GM18520 (cell line): ENCODE measurements around the gene EVI2B.
"Not testable (repeated sequence)": the region's sequence is repeated elsewhere in the genome, so short reads cannot be mapped to it uniquely, and the experiment has no call there.

ENCODE experiments used
- ATAC-seq: cut with Tn5 transposase; IDR thresholded peaks from one replicate; pipeline ENCODE4 v1.9.1; 2021; ENCODE audit not compliant: unreplicated experiment

EVI2B gene, protein sequence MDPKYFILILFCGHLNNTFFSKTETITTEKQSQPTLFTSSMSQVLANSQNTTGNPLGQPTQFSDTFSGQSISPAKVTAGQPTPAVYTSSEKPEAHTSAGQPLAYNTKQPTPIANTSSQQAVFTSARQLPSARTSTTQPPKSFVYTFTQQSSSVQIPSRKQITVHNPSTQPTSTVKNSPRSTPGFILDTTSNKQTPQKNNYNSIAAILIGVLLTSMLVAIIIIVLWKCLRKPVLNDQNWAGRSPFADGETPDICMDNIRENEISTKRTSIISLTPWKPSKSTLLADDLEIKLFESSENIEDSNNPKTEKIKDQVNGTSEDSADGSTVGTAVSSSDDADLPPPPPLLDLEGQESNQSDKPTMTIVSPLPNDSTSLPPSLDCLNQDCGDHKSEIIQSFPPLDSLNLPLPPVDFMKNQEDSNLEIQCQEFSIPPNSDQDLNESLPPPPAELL

DNA sequence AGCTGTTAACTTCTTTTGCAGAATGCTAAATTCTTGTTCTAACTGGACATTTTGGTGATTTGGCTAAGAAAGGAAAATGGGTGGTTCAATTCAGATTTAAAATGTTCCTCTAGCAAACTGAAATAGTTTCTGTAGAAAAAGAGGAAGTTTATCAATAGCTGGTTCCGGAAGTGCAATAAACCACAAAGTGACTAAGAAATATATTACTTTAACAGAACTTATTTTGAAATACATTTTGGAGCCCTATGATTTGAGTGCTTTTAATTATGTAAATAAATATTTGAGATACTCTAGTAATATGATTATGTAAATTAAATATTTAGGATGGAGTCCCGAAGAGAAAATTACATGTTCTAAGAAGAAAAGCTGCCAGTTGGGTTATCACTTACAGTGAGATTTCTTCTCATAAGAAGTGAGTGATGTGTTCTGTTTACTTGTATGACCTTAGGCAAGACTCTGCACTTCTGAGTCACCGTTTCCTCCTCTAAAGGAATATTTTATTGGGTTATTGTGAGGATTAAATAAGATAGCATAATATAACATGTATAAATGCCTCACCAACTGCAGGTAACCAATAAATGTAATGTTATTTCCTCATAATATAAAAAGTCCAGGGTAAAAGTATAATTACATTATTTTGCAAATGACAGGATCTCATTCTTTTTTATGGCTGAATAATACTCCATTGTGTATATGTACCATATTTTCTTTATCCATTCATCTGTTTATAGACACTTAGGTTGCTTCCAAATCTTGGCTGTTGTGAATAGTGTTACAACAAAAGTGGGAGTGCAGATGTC, at the start of gene EVI2B:
Gene EVI2B (minus strand): TSS at position 73 of the 800 bp plus-strand sequence. CDS start 8,445 bp downstream, outside the sequence.
- no peak for ATAC-seq

DNA sequence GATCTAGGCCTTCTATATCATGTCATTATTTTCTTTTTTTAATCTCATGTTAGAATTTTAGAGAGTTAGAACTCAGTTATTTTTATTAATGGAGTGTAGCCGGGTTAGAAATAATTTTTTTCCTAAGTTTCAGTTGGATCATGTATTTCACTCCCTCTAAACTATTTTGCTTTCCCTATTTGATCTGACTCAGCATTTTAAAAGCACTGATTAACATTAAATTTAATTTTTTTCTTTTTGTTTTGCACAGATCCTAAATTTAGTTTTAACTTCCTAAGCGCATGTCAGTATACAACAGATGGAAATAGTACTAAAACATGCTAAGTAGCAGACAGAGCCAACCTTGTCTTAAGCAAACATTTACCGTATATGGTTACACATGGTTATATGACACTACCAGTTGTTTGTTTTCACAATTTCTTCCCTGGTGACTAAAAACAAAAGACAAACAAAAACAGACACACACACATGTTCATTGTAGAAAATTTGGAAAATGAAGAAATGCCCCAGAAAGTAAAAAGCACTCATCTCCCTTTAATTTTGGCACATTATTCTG, 44.1 kb upstream of the EVI2B start:
- ATAC-seq, result no peak

DNA sequence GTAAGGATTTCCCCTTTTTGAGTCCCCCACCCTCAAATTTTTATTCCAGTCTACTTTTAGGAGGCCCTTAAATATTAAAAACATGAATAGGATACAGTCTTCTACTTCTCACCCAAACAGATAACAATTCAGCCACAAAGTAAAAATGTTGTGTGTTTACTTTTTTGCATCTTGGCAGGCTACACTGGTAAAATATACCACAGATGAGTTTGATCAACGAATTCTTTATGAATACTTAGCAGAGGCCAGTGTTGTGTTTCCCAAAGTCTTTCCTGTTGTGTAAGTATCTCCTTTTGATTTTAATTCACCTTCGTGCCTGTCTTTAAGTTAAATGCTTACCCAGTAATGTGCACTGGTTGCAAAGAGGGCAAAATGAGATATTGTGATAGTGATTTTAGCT, 43.2 kb upstream of the EVI2B start:
- no peak for ATAC-seq

DNA sequence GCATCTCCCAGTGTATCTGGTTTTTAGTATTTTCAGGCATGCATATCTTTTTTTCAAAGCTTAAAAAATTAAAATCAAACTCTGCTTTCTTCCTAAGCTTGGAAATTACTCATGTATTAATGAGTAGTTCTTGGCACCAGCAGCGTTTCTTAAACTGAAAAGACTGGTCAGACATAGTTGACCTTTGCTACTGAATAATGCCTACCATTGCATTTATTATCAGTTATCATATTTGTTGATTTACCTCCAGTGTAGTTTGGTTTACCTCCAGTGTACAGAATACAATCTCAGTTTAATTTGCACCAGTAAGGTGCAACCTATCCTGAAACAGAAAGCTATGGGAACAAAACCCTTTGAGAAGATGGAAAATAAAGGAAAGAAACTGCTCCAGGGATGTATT, 42.1 kb upstream of the EVI2B start:
- ATAC-seq, result no peak

DNA sequence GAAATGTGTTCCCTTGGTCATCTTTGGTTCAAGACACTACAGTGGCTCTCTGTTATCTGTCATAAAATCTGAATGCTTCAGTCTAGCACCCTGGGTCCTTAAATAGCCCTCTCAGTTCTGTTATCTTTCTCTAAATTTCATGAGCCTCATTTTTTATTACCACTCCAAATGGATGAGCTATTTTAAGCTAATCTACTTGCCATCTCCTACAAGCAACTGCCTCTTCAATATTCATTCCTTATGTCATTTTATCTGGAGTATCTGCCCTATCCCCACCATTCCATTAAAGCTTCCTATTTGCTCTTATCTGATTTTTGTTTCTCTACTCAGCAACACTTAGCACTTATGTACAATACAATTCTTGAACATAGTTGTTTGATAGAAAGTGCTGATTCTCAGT, 35.6 kb upstream of the EVI2B start:
- no peak for ATAC-seq

DNA sequence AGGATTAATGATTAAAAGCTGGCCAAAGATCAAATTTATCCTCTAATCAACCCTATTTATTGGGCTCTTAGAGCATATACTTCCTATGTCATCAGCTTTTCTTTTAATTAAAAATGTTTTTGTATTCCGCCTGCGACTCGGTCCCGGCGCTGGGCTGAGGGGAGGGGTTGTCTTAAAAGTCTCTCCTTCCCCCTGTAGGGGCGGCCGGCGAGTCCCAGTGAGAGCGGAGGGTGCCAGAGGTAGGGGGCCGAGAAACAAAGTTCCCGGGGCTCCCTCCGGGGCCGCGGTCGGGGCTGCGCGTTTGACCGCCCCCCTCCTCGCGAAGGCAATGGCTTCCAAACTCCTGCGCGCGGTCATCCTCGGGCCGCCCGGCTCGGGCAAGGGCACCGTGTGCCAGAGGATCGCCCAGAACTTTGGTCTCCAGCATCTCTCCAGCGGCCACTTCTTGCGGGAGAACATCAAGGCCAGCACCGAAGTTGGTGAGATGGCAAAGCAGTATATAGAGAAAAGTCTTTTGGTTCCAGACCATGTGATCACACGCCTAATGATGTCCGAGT, 31.4 kb upstream of the EVI2B start:
- not testable (repeated sequence) for ATAC-seq

DNA sequence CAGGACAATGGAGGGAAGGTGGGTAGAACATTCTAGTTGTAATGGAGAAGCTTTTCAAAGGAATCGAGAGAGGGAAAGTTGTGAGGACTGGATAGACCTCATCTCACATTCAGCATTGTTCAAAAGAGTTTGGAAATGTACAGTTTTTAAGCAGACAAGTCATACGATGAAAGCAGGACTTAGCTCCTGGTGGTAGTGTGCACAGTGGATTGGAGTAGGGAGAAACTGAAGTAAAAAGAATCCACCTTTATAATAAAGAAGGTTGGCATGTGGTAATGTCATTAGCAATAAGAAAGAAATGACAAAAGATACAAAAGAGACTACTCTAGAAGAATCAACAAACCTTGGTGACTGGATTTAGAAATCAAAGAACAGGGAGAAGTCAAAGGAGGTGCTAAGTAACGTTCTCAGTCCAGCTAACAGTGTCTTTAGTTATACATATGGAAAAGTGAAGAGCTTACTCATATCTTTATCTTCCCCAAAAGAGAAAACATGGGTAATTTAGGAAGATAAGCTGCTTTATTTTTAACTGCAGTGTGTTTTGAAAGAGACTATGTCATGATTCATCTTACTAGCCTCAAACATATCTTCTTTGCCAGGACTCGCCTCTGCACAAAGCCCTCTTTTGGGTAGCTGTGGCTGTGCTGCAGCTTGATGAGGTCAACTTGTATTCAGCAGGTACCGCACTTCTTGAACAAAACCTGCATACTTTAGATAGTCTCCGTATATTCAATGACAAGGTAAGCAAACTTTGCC, 26.2 kb upstream of the EVI2B start:
- ATAC-seq, result no peak

DNA sequence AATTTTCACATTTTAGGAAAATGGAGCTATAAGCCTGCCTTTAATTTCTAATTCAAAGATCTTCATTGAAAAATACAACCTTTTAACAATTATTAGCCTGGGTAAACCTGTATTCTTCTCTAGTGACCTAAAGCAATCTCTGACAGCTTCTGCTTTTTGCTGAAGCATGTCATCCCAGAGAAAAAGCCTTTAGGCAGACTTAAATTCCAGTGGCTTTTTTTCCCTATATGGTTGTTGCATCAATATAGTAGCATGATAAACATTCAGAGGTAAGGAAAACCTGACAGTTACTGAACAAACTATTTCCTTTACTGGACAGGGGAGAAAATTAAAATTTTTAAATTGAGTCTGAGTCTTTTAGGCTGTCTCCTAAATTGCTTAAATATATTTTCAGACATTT, 15.4 kb upstream of the EVI2B start:
- ATAC-seq, result no peak

DNA sequence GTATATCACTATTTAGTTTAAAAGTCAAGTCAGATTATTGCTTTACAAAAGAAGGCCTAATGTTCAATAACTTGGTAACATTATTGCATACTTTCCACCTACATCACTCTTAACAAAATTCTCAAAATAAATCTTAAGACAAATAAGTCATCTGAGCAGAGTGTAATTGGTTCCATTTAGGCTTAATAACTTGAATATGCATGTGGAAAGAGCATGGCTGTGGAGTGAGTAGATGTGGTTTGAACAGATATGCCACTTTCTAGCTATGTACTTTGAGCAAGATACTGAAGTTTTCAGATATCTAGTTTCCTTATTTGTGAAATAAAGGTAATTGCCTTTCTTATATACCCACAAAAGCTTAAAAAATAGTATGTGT, 14.3 kb upstream of the EVI2B start:
- ATAC-seq, result no peak

DNA sequence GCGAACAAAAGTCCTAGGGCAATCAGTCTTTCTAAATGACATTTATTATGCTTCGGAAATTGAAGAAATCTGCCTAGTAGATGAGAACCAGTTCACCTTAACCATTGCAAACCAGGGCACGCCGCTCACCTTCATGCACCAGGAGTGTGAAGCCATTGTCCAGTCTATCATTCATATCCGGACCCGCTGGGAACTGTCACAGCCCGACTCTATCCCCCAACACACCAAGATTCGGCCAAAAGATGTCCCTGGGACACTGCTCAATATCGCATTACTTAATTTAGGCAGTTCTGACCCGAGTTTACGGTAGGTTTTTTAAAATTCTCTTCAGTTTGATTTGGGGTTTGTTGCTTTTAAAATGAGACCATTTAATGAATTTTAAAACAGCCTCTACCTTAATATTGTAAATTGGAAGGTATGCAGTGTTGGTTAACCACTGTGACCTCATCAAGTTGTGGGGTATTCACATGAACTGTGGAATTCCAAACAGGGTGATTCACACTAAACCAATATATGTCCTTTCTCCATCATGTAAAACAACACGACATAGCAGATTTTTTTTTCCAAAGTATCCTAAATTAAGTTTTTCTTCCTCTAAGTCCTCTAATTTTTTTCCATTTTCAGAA, 13.8 kb upstream of the EVI2B start:
- ATAC-seq, result no peak

DNA sequence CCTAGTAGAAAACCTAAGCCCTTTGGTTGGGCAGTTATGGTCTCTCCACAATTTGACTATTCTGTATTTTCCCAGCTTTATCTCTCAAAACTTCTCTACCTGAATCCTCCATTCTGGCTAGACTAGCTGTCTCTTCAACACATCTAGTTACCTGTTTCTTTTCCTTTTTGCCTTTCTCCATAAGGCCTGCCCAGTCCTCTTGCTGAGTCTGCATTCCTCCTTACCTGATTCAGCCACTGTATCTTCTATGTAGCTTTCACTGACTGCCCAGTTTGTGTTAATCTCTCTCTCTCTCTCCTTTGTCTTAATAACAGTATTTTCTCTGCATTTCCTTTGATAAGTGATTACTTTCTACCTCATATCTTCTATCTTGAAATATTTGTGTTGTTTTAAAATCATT, 9.7 kb upstream of the EVI2B start:
- no peak for ATAC-seq

DNA sequence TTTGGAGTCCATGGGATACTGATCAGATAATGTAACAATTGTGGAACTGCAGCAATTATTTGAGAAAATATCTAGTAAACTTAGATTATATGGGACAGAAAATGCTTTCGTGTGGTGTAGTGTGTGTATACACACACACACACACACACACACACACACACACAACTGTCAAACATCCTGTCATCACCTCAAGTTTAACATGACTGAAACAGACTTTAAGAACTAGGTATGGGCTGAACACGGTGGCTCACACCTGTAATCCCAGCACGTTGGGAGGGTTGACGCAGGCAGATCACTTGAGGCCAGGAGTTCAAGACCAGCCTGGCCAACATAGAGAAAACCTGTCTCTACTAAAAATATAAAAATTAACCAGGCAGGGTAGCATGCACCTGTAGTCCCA, 8.1 kb upstream of the EVI2B start:
- no peak for ATAC-seq

DNA sequence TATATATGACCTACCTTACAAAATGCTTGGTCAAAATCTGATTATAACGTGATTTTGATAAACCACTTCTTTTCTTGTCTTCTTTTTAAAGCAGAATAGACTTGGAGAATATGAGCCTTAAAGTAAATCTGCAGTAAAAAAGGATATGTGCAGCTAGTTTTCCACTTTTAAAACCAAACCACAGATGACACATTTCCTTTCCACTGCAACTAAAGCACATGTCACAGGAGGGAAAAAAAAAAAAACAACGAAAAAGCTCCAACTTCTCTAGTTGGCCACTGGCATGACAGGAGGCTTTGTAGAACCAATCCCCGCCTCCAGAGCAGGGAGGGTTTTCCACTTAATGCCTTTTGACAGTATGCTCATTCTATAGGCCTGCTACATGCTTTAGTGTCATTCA, 7.6 kb upstream of the EVI2B start, which contains the start of gene EVI2A:
Gene EVI2A (minus strand): TSS at position 142 of the 400 bp plus-strand sequence. CDS start 2,609 bp downstream, outside the sequence.
- ATAC-seq, result no peak

DNA sequence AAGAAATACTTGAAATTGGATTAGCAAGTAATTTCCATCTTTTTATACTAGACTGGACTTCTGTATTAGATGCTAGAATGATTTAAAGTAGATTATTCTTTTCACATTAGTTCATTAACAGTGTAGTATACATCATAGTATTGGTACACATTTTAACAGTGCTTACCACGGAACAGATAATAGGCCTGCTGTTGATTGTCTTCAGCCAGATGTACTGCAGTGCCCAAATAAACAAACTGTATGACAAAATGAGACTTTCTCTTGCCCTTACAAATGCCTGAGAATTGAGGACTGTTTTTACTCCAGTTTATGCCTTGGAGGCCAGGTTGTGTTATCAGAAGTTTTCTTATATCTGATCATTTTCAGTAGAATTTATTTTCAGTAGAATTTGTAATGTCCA, 6.9 kb upstream of the EVI2B start:
- no peak for ATAC-seq

DNA sequence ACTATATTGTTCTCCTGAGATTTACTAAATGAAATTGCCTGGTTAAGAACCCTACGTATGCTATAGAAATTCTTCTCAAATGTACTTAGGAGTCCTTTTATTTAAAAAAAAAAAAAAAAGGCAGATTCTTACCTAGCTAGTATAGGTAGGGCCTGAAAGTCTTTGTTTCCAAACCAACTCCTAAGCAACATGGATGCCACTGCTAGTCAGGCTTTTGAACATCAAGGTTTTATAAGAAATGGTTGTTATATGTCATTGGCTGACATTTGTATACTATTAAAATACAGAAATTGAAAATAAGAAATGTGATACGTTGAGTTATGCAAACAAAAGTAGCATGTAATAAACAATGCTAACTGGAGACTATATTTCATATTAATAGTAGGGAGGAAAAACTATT, 6.4 kb upstream of the EVI2B start:
- no peak for ATAC-seq

DNA sequence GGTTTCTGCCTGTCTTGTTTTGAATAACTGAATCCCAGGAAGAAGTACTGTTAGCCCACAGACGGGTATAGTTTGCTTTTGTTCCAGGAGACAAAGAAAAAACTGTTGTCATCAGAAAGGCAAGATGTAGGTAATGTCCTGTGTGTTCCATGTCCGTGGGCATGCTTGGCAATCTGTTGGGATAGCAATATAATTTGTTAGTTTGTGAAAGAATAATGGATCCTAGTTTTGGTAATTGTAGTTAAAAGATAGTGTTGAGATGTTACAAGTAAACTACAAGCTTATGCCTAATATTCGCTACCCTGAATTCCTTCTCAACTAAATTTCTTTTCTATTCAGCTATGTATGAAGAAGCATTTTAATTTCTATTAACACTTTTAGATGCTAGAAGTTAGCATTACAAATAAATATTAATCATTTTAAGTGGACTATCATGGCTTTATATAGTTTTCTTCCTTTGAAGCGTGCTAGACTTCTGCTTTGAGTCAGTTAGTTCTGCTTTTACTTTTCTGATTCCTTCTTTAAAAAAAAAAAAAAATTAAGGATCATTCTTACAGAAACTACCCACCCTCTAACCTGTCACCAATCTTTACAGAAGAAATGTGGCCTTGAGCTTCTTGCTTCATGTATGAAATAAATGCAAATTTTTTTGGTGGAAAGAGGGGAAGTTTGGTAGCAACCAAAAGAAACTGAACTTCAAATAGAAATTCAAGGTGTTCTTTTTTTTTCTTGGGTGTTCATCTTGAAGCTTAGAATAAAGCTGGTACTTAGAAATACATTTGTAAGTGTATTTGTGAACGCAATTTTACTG, 5.2 kb upstream of the EVI2B start:
- ATAC-seq, result no peak

DNA sequence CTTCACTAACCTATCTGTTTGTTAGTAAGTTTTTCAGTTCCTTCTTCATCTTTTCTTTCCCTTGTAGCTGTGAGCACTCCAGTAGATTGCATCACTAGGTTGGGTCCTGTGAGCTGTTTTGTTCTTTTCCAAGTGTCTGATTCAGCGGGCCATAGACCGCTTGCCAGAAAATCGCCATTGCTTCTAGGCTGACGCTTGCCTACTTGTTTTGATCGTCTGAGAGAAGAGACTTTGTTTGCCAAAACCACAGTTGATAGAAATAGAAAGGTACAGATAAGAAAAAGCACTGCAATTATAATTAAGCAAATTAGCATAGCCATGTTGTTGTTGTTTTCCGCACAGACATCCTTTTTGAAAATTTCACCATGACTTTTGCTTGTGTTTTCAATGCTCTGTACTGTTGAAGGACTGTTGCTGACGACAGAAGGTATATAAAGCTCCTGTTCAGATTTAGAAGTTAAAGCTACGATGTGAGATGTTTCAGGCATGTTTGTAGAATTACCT, 4.5 kb upstream of the EVI2B start:
- ATAC-seq, result peak; percentile 25

DNA sequence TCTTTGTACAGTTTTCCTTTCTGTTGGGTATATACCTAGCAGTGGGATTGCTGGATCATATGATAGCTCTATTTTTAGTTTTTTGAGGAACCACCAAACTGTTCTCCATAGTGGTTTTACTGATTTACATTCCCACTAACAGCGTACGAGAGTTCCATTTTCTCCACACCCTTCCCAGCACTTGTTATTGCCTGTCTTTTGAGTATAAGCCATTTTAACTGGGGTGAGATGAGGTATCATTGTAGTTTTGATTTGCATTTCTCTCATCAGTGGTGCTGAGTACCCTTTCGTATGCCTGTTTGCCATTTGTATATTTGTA, 887 bp upstream of the EVI2B start:
- ATAC-seq, result no peak

DNA sequence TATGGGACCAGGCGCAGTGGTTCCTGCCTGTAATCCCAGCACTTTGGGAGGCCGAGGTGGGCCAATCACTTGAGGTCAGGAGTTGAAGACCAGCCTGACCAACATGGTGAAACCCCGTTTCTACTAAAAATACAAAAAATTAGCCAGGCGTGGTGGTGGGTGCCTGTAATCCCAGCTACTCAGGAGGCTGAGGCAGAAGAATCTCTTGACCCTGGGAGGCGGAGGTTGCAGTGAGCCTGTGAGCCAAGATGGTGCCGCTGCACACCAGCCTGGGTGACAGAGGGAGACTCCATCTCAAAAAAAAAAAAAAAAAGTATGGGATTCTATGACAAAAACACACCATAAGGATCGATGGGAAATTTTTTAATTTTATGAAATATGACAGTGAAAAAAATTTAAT, 1.6 kb downstream of the EVI2B start:
- not testable (repeated sequence) for ATAC-seq
